ENCODE data around the gene TPSG1. TPM values are rescaled to one million over a fixed set of nuclear protein-coding genes. Genes with fewer than 3 reads are reported as not detected.
A peak's percentile ranks its signal among the peaks of the same experiment; 100 is the strongest.
"Not testable (repeated sequence)": the region's sequence is repeated elsewhere in the genome, so short reads cannot be mapped to it uniquely, and the experiment has no call there.

Gene TPSG1
- total and polyA plus RNA-seq, 11 donors = not detected

DNA sequence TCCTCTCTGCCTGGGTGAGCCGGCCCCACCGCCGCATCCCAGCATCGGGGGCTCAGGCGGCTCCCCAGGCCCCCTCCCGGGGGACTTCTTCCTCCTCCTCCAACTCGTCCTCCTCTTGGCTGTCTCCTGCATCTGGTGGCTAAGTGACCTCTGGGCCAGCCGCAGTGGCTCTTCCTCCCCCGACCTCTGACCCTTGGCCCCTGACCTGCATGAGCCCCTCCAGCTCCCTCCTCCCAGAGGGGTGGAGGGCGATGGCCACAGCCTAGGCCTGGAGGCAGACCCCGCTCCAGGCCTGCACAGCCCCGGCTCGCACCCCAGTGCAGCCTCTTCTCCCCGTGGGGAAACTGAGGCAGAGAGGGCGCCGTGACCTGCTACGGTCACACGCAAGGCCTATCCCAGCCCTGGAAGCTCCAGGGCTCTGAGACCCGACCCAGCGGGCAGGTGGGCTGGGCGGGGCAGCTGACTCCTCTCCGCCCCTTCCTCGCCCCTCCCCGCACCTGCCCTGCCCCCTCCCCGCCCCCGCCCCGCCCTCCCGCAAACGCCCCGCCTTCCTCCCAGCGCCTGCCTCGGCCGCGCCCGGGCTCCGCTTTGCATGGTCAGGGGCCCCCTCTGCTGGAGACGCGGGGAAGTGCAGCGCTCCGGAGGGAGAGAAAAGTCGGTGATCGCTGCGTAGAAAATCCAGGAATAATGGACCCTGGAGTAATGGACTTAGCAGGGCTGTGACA is 24.1 kb upstream of the TPSG1 start:
- H3K27ac ChIP-seq; H3K36me3 ChIP-seq; intact Hi-C loops (cut with DNase I); H3K4me1 ChIP-seq; H3K4me3 ChIP-seq; H3K9me3 ChIP-seq: not testable (repeated sequence)
- DNase-seq = peak in 1 of 5 donors; percentile 13
- peak; percentile 27 to 79 (median 48) for ATAC-seq
- 52 to 70% methylated on average over 4 of the region's 43 CpGs; no CpG with 5 or more reads in 2 of the 4 donors for WGBS, 4 donors
- peaks cover 0 to 20% (median 3%) of the 10 kb centered on the region in 9 donors for H3K27me3 ChIP-seq

DNA sequence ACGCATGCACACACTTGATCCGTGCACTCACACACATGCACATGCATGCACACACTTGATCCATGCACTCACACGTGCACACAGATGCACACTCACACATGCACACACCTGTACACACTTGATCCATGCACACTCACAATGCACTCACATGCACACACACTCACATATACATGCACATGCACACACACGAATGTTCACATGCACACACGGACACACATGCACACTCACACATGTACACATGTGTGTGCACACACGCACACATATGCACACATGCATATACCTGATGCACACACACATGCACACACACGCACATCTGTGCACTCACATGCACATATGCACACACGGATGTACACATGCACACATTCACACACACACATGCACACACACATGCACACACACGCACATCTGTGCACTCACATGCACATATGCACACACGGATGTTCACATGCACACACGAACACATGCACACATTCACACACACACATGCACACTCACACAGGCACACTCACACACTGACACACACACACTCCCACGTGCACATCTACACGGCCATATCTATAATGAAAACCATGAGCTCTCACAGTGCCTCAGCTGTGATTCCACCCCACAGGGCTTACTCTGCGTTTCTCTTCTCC is 23.0 kb upstream of the TPSG1 start:
- H3K36me3 ChIP-seq; ATAC-seq; H3K4me1 ChIP-seq; intact Hi-C loops (cut with DNase I); H3K27ac ChIP-seq; H3K4me3 ChIP-seq; H3K9me3 ChIP-seq: not testable (repeated sequence)
- peak in 1 of 5 donors; percentile 10 for DNase-seq
- H3K27me3 ChIP-seq = peaks cover 0 to 23% (median 3%) of the 10 kb centered on the region in 9 donors
- 85 to 86% (median 85%) methylated on average over 12 to 14 of the region's 14 CpGs for WGBS, 4 donors

DNA sequence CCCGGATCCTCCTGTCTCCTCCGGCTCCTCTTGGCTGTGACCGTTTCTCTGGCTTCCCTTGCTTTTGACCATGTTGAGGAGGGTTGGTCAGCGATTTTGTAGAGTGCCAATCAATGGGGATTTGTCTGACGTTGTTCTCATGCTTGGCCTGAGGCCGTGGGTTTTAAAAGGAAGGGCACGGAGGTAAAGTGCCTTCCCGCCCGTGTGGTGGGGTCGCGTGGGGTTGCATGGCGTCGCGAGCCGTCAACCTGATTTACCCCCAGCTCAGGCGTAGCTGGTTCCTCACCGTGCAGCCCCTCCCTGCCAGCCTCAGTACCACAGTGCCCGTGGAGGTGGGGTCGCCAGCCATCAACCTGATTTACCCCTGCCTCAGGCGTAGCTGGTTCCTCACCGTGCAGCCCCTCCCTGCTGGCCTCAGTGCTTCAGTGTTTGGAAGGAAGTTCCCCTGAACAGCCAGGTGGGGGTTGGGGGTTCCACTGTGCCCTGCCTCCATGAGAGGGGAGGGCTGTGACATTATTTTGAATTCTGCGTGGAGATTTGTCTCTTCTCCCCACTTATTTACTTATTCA is 20.5 kb upstream of the TPSG1 start:
- intact Hi-C loops (cut with DNase I) = no loop called here
- Histone ChIP-seq H3K9me3 (no peaks in the 10 kb centered on the region), H3K4me3 (no peak overlapping the region), H3K36me3 (no peaks in the 10 kb centered on the region), H3K4me1 (no peaks in the 10 kb centered on the region), H3K27me3 (peaks cover 0 to 23% (median 3%) of the 10 kb centered on the region in 9 donors), H3K27ac (no peak overlapping the region)
- WGBS, 4 donors = 53 to 62% (median 60%) methylated on average over 11 to 22 of the region's 22 CpGs
- no peak for TF ChIP-seq POLR2A (IDR thresholded peaks at IDR 0.05)
- DNase-seq = peak in 1 of 5 donors; percentile 18
- no peak for ATAC-seq

DNA sequence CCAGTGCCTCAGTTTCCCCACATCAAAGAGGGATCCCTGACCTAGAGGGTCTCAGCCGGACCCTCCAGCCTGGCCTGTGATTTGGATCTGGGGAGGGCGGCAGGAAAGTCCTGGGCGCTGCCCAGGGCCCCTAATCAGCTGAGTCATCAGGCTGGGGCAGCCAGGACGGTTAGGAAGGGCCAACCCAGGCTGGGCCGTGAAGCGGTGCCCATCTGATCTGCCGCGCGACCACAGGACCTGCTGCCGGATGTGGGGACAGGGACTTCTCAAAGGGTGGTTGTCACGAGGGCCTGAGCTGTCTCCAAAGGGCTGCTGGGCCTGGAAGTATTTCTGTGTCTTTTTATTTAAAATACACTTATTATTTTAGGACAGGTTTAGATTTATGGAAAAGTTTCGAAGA is 19.8 kb upstream of the TPSG1 start:
- H3K9me3 ChIP-seq = no peaks in the 10 kb centered on the region
- intact Hi-C loops (cut with DNase I) = no loop called here
- 63 to 83% (median 77%) methylated on average over 8 to 12 of the region's 12 CpGs for WGBS, 4 donors
- no peak overlapping the region for H3K27ac ChIP-seq
- TF ChIP-seq, protein P1, sequence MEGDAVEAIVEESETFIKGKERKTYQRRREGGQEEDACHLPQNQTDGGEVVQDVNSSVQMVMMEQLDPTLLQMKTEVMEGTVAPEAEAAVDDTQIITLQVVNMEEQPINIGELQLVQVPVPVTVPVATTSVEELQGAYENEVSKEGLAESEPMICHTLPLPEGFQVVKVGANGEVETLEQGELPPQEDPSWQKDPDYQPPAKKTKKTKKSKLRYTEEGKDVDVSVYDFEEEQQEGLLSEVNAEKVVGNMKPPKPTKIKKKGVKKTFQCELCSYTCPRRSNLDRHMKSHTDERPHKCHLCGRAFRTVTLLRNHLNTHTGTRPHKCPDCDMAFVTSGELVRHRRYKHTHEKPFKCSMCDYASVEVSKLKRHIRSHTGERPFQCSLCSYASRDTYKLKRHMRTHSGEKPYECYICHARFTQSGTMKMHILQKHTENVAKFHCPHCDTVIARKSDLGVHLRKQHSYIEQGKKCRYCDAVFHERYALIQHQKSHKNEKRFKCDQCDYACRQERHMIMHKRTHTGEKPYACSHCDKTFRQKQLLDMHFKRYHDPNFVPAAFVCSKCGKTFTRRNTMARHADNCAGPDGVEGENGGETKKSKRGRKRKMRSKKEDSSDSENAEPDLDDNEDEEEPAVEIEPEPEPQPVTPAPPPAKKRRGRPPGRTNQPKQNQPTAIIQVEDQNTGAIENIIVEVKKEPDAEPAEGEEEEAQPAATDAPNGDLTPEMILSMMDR (IDR thresholded peaks at IDR 0.05) = no peak
- TF ChIP-seq POLR2A (IDR thresholded peaks at IDR 0.05) = no peak
- H3K36me3 ChIP-seq = no peaks in the 10 kb centered on the region
- ATAC-seq (no peak), DNase-seq (peak in 1 of 5 donors; percentile 16)
- no peak overlapping the region for H3K4me3 ChIP-seq
- peaks cover 0 to 23% (median 3%) of the 10 kb centered on the region in 9 donors for H3K27me3 ChIP-seq
- H3K4me1 ChIP-seq = no peaks in the 10 kb centered on the region

DNA sequence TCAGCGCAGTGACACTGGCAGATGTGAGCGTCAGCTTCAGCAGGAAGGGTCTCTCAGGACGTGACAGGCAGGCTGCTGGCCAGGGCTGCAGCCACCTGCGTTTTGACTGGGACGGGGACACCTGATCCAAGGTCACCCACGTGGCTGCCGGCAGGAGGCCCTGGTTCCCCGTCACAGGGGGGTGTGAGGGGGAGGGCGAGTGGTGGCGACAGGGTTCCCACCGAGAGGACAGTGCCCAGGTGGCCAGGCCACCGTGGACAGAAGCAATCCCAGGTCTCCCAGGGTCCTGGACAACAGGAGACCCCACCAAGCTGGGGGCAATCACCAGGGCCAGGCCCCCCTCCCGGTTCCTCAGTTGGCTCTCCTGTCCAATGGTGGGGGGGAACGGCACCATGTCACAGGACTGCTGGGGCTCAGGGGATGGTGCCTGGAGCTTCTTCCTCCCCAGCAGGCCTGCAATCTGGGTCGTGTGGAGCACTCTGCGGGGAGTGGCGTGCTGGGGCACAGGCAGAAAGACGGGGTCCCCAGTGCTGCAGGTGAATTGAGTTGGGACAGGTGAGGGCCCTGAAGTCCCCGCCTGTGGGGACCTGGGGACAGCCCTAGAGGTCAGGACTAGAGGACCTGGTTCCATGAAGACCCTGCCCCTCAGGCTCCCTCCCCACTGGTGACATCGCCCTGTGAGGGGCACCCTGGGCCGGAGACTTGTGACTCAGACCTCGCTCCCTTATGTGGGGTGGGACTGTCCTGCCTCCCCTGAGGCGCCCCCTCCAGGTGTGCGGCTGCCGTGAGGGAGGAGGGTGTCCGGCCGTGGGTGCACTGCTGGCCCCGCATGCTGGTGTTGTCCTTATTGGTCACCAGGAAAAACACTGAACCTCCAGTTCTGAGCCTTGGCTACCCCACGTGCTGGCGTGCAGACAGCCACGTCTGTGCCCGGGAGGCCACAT is 19.1 kb upstream of the TPSG1 start:
- intact Hi-C loops (cut with DNase I); H3K4me3 ChIP-seq; H3K27ac ChIP-seq; H3K36me3 ChIP-seq; H3K9me3 ChIP-seq; H3K4me1 ChIP-seq; ATAC-seq: not testable (repeated sequence)
- peaks cover 0 to 23% (median 3%) of the 10 kb centered on the region in 9 donors for H3K27me3 ChIP-seq
- DNase-seq = peak in 2 of 5 donors; percentile 17 to 21
- 59 to 66% (median 63%) methylated on average over 11 to 30 of the region's 32 CpGs for WGBS, 4 donors

DNA sequence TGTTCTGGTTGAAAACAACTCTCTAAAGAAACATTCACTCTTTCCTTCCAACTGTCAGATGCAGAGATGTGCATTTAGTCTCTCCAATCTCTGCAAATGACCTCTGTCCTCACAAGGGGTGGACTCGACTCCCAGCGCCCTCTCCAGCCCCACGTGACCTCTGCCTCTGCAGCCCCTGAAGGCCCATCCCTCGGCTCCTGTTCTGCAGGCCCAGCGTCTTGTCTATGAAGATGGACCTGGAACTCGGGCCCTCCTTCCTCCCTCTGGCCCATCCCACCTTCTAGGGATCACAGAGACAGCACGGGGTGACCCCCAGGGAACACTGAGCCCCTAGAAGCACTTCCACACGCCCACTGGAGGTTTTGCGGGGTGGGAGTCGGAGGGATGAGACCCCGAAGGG is 18.3 kb upstream of the TPSG1 start:
- H3K4me3 ChIP-seq; intact Hi-C loops (cut with DNase I); H3K36me3 ChIP-seq; H3K27ac ChIP-seq; ATAC-seq; DNase-seq; H3K9me3 ChIP-seq; H3K4me1 ChIP-seq: not testable (repeated sequence)
- H3K27me3 ChIP-seq = peaks cover 0 to 23% (median 3%) of the 10 kb centered on the region in 9 donors
- 50 to 74% (median 63%) methylated on average over 6 to 7 of the region's 11 CpGs for WGBS, 4 donors

DNA sequence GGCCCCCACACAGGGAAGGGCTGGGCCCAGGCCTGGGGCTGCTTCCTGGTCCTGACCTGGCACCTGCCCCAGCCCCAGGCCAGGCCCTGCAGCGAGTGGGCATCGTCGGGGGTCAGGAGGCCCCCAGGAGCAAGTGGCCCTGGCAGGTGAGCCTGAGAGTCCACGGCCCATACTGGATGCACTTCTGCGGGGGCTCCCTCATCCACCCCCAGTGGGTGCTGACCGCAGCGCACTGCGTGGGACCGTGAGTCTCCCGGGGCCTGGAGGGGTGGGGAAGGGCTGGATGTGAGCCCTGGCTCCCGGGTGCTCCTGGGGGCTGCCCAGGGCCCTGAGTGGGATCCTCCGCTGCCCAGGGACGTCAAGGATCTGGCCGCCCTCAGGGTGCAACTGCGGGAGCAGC is 16.0 kb upstream of the TPSG1 start:
- H3K4me1 ChIP-seq; intact Hi-C loops (cut with DNase I); H3K4me3 ChIP-seq; H3K27ac ChIP-seq; H3K9me3 ChIP-seq; H3K36me3 ChIP-seq: not testable (repeated sequence)
- peak in 1 of 4 donors; percentile 24 for ATAC-seq
- DNase-seq = peak in 1 of 5 donors; percentile 10
- WGBS, 4 donors = 81% methylated on average over 12 of the region's 15 CpGs; no CpG with 5 or more reads in 2 of the 4 donors
- peaks cover 0 to 18% (median 3%) of the 10 kb centered on the region in 9 donors for H3K27me3 ChIP-seq

DNA sequence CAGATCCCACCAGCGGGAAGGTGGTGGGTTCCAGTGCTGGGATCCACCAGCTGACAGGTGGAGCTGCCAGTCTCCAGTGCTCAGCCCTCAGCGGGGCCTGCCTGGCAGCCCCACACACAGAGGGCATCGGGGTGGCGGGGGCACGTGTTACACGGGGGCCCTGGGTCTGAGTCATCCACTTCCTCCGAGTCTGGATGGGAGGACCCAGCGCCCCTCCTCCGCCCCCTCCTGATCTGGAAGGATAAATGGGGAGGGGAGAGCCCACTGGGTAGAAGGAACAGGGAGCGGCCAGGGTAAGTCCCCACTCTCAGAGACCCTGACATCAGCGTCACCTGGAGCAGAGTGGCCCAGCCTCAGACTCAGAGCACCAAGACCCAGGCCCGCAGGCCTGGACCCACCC is 15.4 kb upstream of the TPSG1 start, which contains the start of gene TPSAB1:
Gene TPSAB1 (plus strand): TSS at position 270 of the 400 bp plus-strand sequence. CDS start 234 bp downstream, outside the sequence.
- H3K27ac ChIP-seq; DNase-seq; ATAC-seq; H3K4me3 ChIP-seq; H3K9me3 ChIP-seq; intact Hi-C loops (cut with DNase I); H3K36me3 ChIP-seq; H3K4me1 ChIP-seq: not testable (repeated sequence)
- H3K27me3 ChIP-seq = peaks cover 0 to 13% (median 3%) of the 10 kb centered on the region in 9 donors
- 54 to 57% (median 57%) methylated on average over 6 to 7 of the region's 12 CpGs; no CpG with 5 or more reads in 1 of the 4 donors for WGBS, 4 donors

DNA sequence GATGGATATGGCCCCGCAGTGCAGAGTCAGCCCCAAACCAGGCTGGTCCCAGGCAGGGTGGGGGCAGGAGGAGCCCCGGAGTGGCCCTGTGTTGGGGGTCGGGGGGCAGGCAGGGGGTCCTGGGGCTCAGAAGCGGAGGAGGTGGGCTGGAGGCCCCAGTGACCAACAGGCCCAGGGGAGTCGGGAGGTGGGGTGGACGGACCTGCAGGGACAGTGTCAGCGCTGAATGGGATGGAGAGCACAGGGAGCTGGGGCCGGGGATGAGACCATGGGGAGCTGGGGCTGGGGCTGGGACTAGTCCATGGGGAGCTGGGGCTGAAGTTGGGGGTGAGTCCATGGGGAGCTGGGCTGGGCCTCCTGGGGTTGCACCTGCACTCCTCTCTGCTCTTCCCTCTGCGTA is 14.5 kb upstream of the TPSG1 start:
- H3K36me3 ChIP-seq; H3K27me3 ChIP-seq; H3K9me3 ChIP-seq; intact Hi-C loops (cut with DNase I); H3K4me1 ChIP-seq; ATAC-seq; H3K4me3 ChIP-seq; H3K27ac ChIP-seq: not testable (repeated sequence)
- DNase-seq = peak in 3 of 5 donors; percentile 1 to 17 (median 3)
- WGBS, 4 donors = 79 to 89% (median 84%) methylated on average over 6 to 9 of the region's 9 CpGs

Measured in heart left ventricle (tissue), 16 donors.